GM18909 (cell line): ENCODE measurements around the gene NBPF1.
"Not testable (repeated sequence)": the region's sequence is repeated elsewhere in the genome, so short reads cannot be mapped to it uniquely, and the experiment has no call there.

ENCODE experiments used
- ATAC-seq: cut with Tn5 transposase; IDR thresholded peaks from one replicate; pipeline ENCODE4 v1.9.1; 2021; ENCODE audit warnings: mild to moderate bottlenecking; ENCODE audit not compliant: unreplicated experiment, poor library complexity

Gene NBPF1

GRCh38 chr1:16608838-16609560 is 4.4 kb downstream of the NBPF1 start:
- ATAC-seq = no peak

- not testable (repeated sequence) for ATAC-seq
Observed at GRCh38 chr1:16607853-16608815, 5.2 kb downstream of the NBPF1 start.

DNA sequence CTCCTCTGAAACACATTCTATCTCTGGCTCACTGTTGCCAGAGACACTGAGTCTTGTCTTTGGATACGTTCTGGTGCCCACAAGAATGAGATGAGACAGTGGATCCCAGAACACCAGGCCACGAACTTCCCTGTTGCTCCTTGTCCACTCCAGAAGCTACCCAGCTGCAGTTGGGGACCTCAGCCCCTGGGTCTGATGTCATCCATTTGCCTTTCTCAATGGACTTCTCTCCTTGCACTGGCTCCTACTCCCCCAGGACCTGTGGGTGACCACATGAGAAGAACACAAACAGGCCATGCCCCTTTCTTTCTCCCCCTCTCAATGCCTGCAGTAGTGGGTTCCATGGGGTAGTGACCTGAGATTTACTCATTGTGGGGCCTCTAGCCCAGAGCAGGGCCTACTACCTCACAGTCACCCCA is 5.9 kb downstream of the NBPF1 start:
- ATAC-seq = no peak

DNA sequence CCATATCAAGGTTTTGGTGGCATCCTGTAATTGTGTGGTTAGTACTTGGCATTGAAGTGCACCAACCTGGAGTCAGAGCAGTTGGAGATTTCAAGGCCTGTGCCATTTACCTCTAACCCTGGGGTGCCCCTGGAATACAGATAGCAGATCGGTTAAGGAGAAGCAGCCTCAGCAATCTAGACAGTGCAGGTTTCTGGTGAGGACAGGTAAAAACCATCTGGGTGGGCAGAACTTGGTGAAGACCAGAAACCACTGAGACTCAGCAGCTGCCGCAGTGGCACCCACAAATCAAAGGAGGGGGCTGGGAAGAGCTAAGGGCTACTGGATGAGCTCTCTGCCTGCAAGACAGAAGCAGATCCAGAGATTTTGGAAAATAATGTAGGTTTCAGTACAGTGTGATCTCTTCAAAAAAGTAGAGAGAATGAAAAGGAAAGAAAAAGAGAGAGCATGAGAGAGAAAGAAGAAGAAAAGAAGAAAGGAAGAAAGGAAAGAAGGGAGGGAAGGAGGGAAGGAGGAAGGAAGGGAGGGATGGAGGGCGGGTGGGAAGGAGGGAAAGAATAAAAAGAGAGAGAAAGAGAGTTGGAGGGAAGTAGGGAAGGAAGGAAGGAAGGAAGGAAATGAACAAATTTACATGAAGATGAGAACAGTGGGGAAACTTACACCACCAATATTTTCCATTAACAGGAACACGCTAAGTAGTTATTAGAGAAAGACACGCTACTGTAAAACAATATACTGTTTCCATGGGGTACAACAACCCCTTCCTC is 6.5 kb downstream of the NBPF1 start:
- not testable (repeated sequence) for ATAC-seq

DNA sequence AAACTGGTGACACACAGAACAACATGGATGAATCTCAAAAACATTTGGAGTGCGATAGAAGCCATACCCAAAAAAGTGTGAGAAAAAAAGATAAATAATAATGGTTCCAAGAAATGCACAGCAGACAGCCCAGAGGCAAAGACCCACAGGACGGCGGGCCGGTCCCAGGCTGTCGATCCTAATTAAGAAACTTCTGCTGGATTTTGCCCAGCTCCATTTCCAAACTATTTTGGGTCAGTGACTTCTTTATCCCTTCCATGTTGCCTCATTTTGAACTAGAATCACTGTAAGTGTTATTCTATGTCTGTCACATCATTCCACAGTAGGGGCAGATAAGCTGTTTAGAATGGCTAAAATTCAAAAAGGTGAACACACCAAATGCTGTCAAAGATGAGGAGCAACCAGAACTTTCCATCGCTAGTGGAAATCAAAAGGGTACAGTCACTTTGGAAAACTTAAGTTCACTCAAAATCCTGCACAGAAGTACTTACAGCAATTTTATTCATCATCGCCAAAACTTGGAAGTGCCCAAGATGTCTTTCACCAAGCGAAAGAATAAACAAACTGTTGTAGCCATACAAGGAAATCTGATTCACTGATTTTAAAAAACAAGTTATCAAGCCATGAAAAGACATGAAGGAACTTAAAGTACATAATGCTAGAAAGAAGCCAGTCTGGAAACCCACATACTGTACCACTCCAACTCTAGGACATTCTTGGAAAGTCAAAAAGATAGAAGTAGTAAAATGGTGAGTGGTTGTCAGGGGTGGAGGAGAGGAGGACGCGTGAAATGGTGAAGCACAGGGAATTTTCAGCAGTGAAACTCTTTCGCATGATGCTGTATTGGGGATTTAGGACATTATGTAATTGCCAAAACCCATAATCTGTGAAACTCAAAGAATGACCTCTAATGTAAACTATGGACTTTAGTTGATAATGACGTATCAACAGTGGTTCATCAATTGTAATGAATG is 7.5 kb downstream of the NBPF1 start:
- no peak for ATAC-seq

GRCh38 chr1:16605213-16605525 is 8.2 kb downstream of the NBPF1 start:
- no peak for ATAC-seq

GRCh38 chr1:16604514-16605212 is 8.7 kb downstream of the NBPF1 start:
- ATAC-seq = not testable (repeated sequence)

GRCh38 chr1:16603623-16604022 is 9.7 kb downstream of the NBPF1 start:
- ATAC-seq = not testable (repeated sequence)

GRCh38 chr1:16602336-16603011 is 10.9 kb downstream of the NBPF1 start:
- ATAC-seq = not testable (repeated sequence)

GRCh38 chr1:16600855-16601786 is 12.2 kb downstream of the NBPF1 start:
- not testable (repeated sequence) for ATAC-seq

GRCh38 chr1:16599326-16599725 is 14.0 kb downstream of the NBPF1 start:
- not testable (repeated sequence) for ATAC-seq

GRCh38 chr1:16595216-16595615 is 18.1 kb downstream of the NBPF1 start:
- not testable (repeated sequence) for ATAC-seq

DNA sequence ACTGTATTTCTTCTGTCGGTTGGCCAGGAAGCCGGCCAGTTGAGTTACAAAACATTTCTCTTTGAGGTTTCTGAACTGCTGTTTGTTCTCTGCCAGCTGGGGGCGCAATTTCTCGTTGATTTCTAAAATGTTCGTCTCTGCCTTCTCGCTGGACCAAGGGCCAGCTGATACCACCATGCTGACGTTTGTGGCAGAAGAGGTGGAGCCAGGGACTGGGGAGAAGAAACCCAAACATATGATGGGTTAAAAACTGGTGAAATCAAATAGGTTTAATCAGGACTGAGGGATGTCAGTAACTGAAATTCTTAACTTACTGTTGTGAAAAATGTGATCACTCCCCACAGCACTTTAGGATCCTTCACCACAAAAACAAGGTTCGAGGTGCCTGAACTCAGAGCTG is 21.5 kb downstream of the NBPF1 start:
- ATAC-seq = not testable (repeated sequence)

DNA sequence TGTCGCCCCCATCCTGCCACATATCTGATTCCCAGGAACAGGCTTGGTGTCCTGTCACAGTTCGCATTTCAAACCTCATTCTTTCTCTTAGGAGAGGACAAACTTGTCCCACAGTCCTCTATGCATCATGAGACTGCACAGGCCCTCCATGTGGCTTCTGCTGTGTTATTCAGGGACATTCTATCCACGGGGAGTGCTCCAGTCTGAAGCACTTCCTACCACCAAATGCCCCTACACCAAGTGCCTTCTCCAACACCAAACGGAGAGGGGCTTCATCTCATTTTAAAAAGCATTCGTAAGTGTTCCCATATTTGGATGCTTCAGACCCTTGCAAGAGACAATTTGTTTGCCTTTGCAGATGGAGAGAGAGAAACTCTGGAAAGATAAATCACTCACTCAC is 25.3 kb downstream of the NBPF1 start:
- ATAC-seq = not testable (repeated sequence)

DNA sequence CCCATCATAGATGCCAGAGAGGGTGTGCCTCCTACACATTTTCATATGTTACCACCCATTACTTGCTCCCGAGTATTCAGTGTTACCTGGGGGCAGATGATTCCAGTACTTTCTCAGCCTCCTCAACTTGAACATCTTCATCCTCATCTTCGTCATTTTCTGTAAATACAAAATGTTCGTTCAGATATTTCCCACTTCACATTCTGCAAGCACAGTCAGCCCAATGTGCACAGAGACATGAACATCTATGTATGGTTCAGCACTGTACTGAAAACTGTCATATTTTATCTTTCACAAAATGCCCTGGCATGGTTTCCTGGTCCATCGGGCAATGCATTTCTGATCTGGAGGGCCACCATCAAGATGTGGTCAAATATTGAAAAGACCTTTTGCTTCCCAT is 25.7 kb downstream of the NBPF1 start:
- not testable (repeated sequence) for ATAC-seq

DNA sequence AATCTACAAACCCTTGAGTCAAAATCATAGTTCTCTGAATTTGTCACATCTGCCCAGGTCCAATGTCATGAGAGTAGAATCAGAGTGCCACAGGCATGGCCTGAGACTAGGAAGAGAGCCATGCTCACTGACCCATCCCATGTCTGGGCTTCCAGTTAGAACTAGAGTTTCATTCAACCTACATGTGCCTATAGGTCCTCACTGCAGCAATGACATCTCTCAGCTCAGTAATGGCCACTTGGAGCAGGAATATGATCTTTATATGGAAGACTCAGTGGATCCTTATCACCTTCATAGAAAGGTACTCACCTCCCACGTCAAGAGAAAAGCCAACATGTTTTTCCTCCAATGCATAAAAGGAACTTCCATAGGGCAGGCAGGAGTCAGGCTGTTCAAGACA is 48.0 kb downstream of the NBPF1 start:
- not testable (repeated sequence) for ATAC-seq

GRCh38 chr1:16561035-16561434 is 52.3 kb downstream of the NBPF1 start:
- ATAC-seq = not testable (repeated sequence)
